GM19025 (cell line): ENCODE results near the gene KRT17.
"Not testable (repeated sequence)": the region's sequence is repeated elsewhere in the genome, so short reads cannot be mapped to it uniquely, and the experiment has no call there.

Source experiments
- ATAC-seq: cut with Tn5 transposase; IDR thresholded peaks from one replicate; pipeline ENCODE4 v1.9.1; 2021; ENCODE audit warnings: mild to moderate bottlenecking, low read depth, moderate library complexity; ENCODE audit not compliant: unreplicated experiment

Gene KRT17

DNA sequence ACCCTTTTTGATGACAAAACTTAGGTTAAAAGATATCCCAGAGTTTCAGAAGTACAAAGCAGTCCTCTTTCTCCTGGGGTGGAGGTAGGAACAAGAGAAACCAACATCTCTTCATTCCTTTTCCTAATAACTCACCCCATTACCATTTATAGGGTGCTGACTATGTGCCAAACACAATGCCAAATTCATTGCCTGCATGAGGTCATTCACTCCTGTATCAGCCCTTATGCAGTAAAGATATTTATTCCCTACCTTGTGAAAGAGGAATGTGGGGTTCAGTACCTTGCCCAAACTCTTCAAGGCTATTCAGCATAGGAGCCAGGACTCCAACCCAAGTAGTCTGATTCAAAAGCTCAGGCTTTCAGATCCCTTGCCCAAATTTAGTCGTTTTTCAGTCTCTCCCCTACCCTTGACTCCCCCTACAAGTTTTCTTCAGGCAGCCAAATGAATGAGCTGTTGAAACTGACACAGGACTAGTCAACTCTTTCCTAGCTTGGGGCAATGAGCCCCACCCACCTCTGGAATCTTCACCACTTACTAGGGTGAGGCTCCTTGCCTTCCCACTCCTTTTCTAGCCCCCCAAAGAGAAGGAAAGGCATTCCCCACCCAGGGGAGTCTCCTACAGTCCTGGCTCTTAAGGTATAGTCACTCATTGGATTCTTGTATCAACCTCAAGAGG is 43.5 kb downstream of the KRT17 start:
- ATAC-seq, result no peak

DNA sequence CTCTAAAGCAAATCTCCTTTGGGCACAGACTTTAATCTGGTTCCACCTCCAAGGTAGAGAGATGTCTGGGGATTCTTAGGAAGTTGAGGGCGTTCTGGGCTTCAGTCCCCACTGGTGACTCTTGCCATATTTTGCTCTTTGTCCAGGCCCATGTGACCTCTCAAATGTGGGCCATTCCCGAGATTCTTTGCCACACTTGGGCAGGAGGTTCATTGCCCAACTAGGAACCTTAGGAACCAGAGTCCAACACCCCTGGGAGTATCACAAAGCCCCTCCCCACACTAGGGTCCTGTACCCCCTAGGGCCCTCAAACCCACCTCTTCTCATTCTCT is 44.2 kb downstream of the KRT17 start:
- no peak for ATAC-seq

DNA sequence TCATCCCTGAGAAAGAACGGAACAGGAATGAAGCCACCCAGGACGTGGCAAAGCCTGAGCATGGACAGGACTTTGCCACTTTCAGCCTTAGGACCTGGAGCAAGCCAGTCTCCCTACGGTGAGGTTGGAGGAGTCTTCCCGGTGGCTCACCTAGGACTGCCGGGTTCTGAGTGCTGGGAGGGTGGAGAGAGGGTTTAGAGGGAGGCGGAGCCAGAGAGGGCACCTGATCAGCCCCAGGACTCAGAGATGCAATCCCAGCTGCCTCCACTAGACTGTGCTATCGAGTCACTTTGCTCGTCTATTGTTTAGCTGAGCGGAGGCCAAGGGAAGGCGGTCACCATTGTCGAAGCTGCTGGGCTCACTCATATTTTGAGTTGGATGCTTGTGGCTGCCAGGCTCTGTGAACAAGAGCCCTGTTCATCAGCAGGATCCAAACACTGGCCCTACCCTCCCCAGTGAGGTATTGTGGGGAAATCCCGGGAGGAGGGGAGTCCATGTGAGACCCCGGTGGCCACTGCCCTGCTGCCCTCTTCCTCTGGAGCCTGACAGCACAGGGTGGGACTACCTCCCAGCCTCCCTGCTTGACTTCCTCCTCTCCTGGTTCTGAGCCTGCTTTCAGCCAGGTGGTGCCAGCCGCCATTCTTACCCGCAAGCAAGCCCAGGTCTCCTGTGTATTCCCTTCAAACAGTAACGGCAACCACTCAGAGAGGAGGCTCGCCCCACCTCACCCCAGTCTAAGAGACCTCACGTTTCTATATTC is 44.7 kb downstream of the KRT17 start:
- no peak for ATAC-seq

DNA sequence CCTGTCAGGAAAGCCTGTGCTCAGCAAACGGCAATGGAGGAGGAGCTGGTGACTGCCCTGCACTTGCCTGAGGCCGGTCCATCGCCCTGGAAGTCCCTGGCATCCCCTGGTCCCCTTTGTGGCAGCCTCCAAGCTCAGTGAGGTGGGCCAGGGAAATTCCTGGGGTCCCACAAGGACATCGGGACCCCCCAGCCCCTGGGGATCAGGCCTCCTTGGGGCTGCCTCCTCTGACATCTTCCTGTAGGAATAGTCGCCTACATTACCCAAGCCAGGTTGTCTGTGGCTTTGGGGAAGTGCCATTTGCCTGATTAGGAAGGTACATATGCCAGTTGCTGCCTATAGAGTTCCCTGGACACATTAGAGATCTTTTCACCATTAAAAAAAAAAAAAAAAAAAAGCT is 45.4 kb downstream of the KRT17 start:
- ATAC-seq, result no peak

DNA sequence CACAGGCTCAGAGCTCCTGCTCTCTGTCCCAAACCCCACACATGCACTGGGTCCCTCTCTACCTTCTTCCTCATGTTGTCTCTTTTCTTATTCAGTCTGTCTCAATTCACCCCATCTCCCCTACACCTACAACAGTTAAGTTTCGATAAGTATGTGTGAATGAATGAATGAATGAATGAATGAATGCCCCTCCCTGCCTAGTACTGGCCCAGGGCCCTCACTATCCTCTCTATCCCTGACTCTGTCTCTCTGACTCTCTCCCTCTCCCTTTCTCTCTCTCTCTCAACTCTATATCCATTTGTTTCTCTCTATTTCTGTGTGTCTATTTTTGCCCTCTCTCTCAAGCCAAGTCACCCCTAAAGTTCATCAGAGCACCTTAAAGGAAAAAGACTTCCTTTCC is 45.8 kb downstream of the KRT17 start:
- no peak for ATAC-seq

- ATAC-seq, result not testable (repeated sequence)
These were observed 47.6 kb downstream of the KRT17 start for GRCh38 chr17:41576740-41577139.

DNA sequence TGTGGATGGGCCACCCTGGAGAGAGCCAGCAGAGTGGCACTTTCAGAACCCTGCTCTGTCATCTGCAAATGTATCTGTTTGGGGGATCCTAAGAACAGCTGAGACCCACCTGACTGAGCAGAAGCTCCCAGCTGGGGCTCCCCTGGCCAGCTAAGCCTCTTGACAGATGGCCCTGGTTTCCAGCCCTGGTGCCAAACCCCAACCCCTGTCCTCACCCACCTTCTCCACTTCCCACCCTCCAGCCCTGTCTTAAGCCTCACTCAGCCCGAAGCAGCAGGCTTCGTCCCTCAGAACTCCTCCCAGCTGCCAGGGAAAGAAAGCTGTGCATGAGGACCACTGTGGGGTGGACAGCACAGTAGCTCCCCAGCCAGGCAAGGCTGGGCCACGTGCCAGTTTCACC is 49.0 kb downstream of the KRT17 start:
- no peak for ATAC-seq

- ATAC-seq, result no peak
These were observed 52.6 kb downstream of the KRT17 start, which contains the start of gene KRT9 for GRCh38 chr17:41571561-41572434. Gene KRT9, minus strand, starts transcription at chr17:41572059. Its CDS starts 67 bp downstream, at chr17:41571992.
